Subcutaneous abdominal adipose tissue (tissue), 5 donors: ENCODE measurements around the gene EMX1.

Experiments
- H3K27ac ChIP-seq: one replicate; pipeline ENCODE4 v1.7.0; 2013; ENCODE audit warnings: low read depth, mild to moderate bottlenecking, inconsistent platforms, low read length, moderate library complexity
- H3K27me3 ChIP-seq, 5 donors: one replicate each; pipeline ENCODE4 v1.7.0; 2013; ENCODE audit warnings: low read length in 5 of 5, inconsistent platforms in 1 of 5; ENCODE audit not compliant: control insufficient read depth in 5 of 5, insufficient read depth in 4 of 5
- H3K36me3 ChIP-seq, 5 donors: one replicate each; pipeline ENCODE4 v1.7.0; 2013; ENCODE audit warnings: low read length in 5 of 5; ENCODE audit not compliant: control insufficient read depth in 5 of 5, insufficient read depth in 5 of 5
- H3K4me1 ChIP-seq, 5 donors: one replicate each; pipeline ENCODE4 v1.7.0; 2013; ENCODE audit warnings: low read length in 5 of 5, mild to moderate bottlenecking in 3 of 5, moderate library complexity in 1 of 5; ENCODE audit not compliant: control insufficient read depth in 5 of 5, insufficient read depth in 5 of 5
- H3K4me3 ChIP-seq, 5 donors: one replicate each; pipeline ENCODE4 v1.7.0; 2013; ENCODE audit warnings: low read length in 5 of 5, low read depth in 1 of 5
- H3K9ac ChIP-seq, 5 donors: one replicate each; pipeline ENCODE4 v1.7.0; 2013; ENCODE audit warnings: low read length in 5 of 5, mild to moderate bottlenecking in 4 of 5, moderate library complexity in 3 of 5
- H3K9me3 ChIP-seq, 5 donors: one replicate each; pipeline ENCODE4 v1.7.0; 2013; ENCODE audit warnings: low read length in 5 of 5; ENCODE audit not compliant: control insufficient read depth in 5 of 5
- donor health status: healthy.
- donor health status: healthy.
- donor health status: healthy.
- donor health status: healthy.
- donor health status: healthy.

Gene EMX1

DNA sequence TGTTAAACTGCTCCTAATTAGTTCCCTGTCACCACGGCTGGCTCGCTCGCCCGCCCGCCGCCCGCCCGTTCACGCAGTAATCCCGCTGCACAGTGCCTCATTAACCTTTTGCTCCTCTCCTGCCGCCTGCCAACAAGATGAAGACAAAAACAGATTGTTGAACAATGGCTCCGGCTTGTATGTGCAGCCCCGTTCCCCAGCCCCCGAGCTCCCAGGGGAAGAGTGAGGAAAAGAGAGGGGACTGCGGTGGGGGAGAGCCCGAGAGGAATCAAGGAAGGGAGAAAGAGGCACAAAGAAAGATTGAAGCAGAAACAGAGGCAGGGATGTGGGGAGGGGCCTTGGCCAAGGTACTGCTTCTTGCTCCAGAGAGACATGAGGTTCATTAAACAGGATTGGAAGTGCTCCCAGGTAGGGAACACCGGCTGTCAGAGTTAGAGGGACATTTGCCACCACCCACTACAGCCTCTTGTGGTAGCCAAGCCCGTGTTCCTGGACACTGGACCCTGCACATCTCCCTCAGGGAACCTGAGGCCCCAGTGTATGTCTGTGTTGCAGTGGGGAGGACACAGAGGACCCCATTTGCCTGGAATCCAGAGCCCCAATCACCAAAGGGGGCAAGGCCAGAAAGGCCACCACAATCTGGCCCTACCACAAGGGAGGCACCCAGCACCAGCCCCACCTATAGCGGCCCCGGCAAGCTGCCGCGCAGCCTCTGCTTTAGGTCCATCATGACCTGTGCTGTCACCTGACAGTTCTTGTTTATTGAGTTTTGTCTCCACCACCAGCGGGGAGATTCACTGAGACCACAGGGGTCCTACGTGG lies 38.1 kb downstream of the EMX1 start:
- H3K36me3 ChIP-seq = no peaks in the 10 kb centered on the region

GRCh38 chr2:72956050-72956395 lies 38.7 kb downstream of the EMX1 start:
- H3K27ac ChIP-seq = no peak overlapping the region
- H3K9ac ChIP-seq = no peak overlapping the region
- H3K36me3 ChIP-seq = no peaks in the 10 kb centered on the region
- no peaks in the 10 kb centered on the region for H3K27me3 ChIP-seq
- peaks cover 0 to 32% (median 12%) of the 10 kb centered on the region in 5 donors for H3K4me1 ChIP-seq
- no peaks in the 10 kb centered on the region for H3K9me3 ChIP-seq
- H3K4me3 ChIP-seq = no peak overlapping the region

More for the DNA sequence above, 38.1 kb downstream of the EMX1 start:
- Histone ChIP-seq H3K4me1 (peaks cover 0 to 32% (median 12%) of the 10 kb centered on the region in 5 donors), H3K27me3 (no peaks in the 10 kb centered on the region), H3K27ac (no peak overlapping the region), H3K9me3 (no peaks in the 10 kb centered on the region), H3K9ac (no peak overlapping the region), H3K4me3 (no peak overlapping the region)

GRCh38 chr2:72956936-72957335 lies 39.6 kb downstream of the EMX1 start:
- peaks cover 0 to 32% (median 12%) of the 10 kb centered on the region in 5 donors for H3K4me1 ChIP-seq
- H3K27ac ChIP-seq = no peak overlapping the region
- H3K9ac ChIP-seq = no peak overlapping the region
- H3K27me3 ChIP-seq = no peaks in the 10 kb centered on the region
- H3K9me3 ChIP-seq = no peaks in the 10 kb centered on the region
- H3K36me3 ChIP-seq = no peaks in the 10 kb centered on the region
- no peak overlapping the region for H3K4me3 ChIP-seq

DNA sequence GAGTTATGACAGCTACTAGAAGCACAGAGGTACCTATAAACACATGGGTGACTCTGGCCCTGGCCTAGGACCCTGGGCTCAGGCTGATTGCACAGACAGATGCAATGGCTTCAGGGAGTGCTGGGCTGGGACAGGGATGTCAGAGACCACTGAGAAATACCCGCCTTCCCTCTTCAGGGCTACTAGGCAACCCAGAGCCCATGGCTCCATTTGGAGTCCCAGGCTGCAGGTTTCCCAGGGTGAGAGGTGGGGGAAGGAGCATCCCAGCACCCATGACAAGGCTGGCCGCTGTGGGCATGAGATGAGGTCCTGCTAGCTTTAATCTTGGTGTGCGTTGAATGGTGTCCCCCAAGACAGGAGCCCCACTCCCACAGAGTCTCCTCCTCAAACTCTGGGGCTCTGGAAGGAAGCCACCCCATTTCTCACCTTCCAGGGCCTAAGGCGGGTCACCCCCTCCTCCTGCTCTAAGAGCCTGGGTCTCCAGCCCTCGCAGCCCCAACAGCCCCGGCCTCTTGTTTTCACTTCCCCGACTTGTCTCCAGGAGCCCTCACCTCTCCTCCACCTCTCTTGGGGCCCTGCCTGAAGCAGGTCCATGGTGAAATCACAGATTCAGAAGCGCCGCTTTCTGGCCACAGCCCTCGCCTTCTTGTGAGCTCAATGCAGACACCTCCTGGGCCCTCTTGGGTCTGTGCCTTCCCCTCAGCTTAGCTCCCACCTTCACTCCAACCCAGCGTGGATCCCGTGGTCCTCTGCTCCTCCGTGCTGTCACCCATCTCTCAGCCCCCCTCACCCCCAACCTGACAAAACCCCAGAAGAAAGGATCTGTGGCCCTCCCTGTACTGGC lies 41.4 kb downstream of the EMX1 start:
- H3K4me1 ChIP-seq = peaks cover 0 to 31% (median 12%) of the 10 kb centered on the region in 5 donors
- no peak overlapping the region for H3K27ac ChIP-seq
- H3K4me3 ChIP-seq = no peak overlapping the region
- no peaks in the 10 kb centered on the region for H3K9me3 ChIP-seq
- H3K9ac ChIP-seq = no peak overlapping the region
- no peaks in the 10 kb centered on the region for H3K27me3 ChIP-seq
- H3K36me3 ChIP-seq = peaks cover 0 to under 1% (median 0%) of the 10 kb centered on the region in 5 donors

DNA sequence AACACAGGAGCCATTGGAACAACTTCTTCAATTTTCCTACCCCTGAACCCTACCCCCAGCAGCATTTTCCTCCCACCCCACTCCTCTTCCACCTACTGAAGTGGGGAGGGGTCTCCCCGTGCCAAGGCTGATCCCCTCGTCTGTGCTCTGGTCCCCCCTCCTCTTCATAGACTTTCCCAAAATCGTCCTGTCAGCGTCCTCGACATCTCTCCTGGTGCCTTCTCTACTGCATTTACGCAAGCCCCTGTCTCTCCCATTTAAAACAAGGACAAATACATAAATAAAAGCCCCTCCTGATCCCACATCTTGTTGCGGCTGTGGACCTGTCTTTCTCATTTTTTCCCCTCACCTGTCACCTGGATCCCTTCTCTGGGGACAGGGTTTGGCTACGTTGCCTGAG lies 42.2 kb downstream of the EMX1 start:
- Histone ChIP-seq H3K9me3 (no peaks in the 10 kb centered on the region), H3K9ac (no peak overlapping the region), H3K27ac (no peak overlapping the region), H3K27me3 (no peaks in the 10 kb centered on the region), H3K36me3 (peaks cover 0 to 7% (median 2%) of the 10 kb centered on the region in 5 donors), H3K4me3 (no peak overlapping the region), H3K4me1 (peaks cover 0 to 24% (median 5%) of the 10 kb centered on the region in 5 donors)

DNA sequence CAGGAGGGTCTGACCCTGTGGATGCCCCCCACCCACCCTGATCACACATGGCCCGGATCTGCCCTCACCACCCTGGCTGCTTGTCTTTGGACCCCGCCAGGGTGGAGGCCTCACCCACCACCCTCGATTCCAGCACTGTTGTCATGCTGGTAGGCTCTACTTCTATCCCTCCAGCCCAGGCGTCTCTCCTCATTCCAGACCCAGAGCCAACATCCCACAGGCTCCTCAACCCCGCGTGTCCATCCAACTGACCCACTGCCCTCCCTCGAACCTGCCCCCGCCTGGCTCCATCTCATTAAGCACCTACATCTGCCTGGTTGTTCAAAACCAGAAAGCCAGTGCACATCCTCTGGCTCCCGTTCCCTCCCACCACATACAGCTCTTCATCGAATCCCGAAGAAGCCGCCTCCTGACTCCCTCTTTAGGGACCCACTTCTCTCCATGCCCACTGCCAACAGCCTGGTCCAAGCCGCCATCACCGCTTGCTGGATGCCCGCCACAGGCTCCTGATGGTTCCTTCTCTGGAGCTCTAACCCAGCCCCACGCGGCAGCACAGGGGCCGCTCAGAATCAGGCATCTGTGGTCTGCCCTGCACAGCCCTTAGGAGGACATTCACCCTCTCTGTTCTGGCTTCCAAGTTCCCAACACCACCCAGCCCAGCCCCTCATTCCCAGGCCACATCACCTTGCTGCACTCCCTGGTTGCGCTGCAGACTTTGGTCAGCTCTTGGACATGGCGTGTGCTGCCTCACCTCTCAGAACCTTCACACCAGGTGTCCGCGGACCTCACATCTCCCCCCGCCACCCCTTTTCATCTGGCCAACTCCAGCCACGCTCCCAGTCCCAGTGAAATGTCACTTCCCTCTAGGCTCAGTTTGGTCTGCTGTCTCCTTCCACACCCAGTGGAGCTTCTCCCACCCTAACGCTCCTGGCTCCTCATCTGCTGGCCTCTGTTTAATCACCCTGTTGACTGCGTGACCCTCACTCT lies 43.0 kb downstream of the EMX1 start:
- no peaks in the 10 kb centered on the region for H3K27me3 ChIP-seq
- H3K36me3 ChIP-seq = peaks cover 0 to 7% (median 2%) of the 10 kb centered on the region in 5 donors
- no peak overlapping the region for H3K9ac ChIP-seq
- no peak overlapping the region for H3K4me3 ChIP-seq
- no peak overlapping the region for H3K27ac ChIP-seq
- H3K9me3 ChIP-seq = no peaks in the 10 kb centered on the region
- H3K4me1 ChIP-seq = peaks cover 0 to 18% (median 0%) of the 10 kb centered on the region in 5 donors

GRCh38 chr2:72961036-72961720 lies 43.9 kb downstream of the EMX1 start:
- peaks cover 0 to 14% (median 3%) of the 10 kb centered on the region in 5 donors for H3K36me3 ChIP-seq

GRCh38 chr2:72961853-72962468 lies 44.6 kb downstream of the EMX1 start:
- Histone ChIP-seq H3K9me3 (no peaks in the 10 kb centered on the region), H3K27me3 (no peaks in the 10 kb centered on the region), H3K36me3 (peaks cover 0 to 18% (median 3%) of the 10 kb centered on the region in 5 donors), H3K4me1 (peaks cover 0 to 7% (median 0%) of the 10 kb centered on the region in 5 donors), H3K27ac (no peak overlapping the region), H3K9ac (no peak overlapping the region), H3K4me3 (no peak overlapping the region)

More at GRCh38 chr2:72961036-72961720, 43.9 kb downstream of the EMX1 start:
- Histone ChIP-seq H3K9me3 (no peaks in the 10 kb centered on the region), H3K4me3 (no peak overlapping the region), H3K4me1 (peaks cover 0 to 10% (median 0%) of the 10 kb centered on the region in 5 donors), H3K27ac (no peak overlapping the region), H3K9ac (no peak overlapping the region), H3K27me3 (no peaks in the 10 kb centered on the region)

- Histone ChIP-seq H3K4me3 (no peak overlapping the region), H3K9me3 (no peaks in the 10 kb centered on the region), H3K27me3 (no peaks in the 10 kb centered on the region), H3K4me1 (peaks cover 0 to under 1% (median 0%) of the 10 kb centered on the region in 5 donors), H3K36me3 (peaks cover 0 to 26% (median 3%) of the 10 kb centered on the region in 5 donors), H3K27ac (no peak overlapping the region), H3K9ac (no peak overlapping the region)
Measured at GRCh38 chr2:72962911-72963310, 45.6 kb downstream of the EMX1 start.
